NCI-H748 treated with DMSO at 0.1 percent for 48 hours (cell line): ENCODE data around the gene ATP6AP1.

Experiments used
- DNase-seq: peaks from one replicate; lab custom pipeline; 2025; lab: John Stamatoyannopoulos, UW

ATP6AP1 gene

GRCh38 chrX:154430916-154431315 is 2.4 kb downstream of the ATP6AP1 start:
- no peak for DNase-seq

- DNase-seq, result no peak
These were observed 2.9 kb downstream of the ATP6AP1 start for GRCh38 chrX:154431341-154431740.

- no peak for DNase-seq
These were observed 3.7 kb downstream of the ATP6AP1 start for GRCh38 chrX:154432210-154432609.

GRCh38 chrX:154433605-154434004 is 5.1 kb downstream of the ATP6AP1 start:
- DNase-seq, result no peak

GRCh38 chrX:154434394-154435168 is 6.1 kb downstream of the ATP6AP1 start:
- DNase-seq, result no peak

- no peak for DNase-seq
These were observed 6.8 kb downstream of the ATP6AP1 start for GRCh38 chrX:154435171-154435733.

GRCh38 chrX:154436374-154436982 is 8.0 kb downstream of the ATP6AP1 start:
- peak; percentile 43 for DNase-seq

GRCh38 chrX:154436983-154437752 is 8.7 kb downstream of the ATP6AP1 start, which contains the start of gene GDI1:
GDI1 (plus strand) TSS chrX:154437154; CDS start chrX:154437255, 101 bp downstream.
- DNase-seq, result peak; percentile 4

- DNase-seq, result no peak
These were observed 9.8 kb downstream of the ATP6AP1 start for GRCh38 chrX:154437971-154438893.

GRCh38 chrX:154439841-154440240 is 11.4 kb downstream of the ATP6AP1 start:
- no peak for DNase-seq

- no peak for DNase-seq
These were observed 12.3 kb downstream of the ATP6AP1 start for GRCh38 chrX:154440623-154441357.

GRCh38 chrX:154441564-154441963 is 13.1 kb downstream of the ATP6AP1 start:
- no peak for DNase-seq

- DNase-seq, result no peak
These were observed 13.7 kb downstream of the ATP6AP1 start for GRCh38 chrX:154441984-154442707.

GRCh38 chrX:154443479-154443910 is 15.0 kb downstream of the ATP6AP1 start:
- DNase-seq, result no peak

- DNase-seq, result peak; percentile 4
These were observed 15.7 kb downstream of the ATP6AP1 start, which contains the start of gene FAM50A for GRCh38 chrX:154443992-154444754. FAM50A (plus strand) TSS chrX:154444141; CDS start chrX:154444236, 95 bp downstream.

- no peak for DNase-seq
These were observed 16.3 kb downstream of the ATP6AP1 start for GRCh38 chrX:154444755-154445246.

GRCh38 chrX:154445776-154446175 is 17.3 kb downstream of the ATP6AP1 start:
- DNase-seq, result no peak

- DNase-seq, result no peak
These were observed 18.0 kb downstream of the ATP6AP1 start for GRCh38 chrX:154446430-154446829.

GRCh38 chrX:154448484-154448883 is 20.0 kb downstream of the ATP6AP1 start:
- no peak for DNase-seq
